SK-N-SH treated with all-trans-retinoic acid at 6 μM for 48 hours (cell line): ENCODE data around the gene ODAD2.

Experiments
- ATAC-seq: fragments of 200-7000 bp; cut with Tn5 transposase; 3 replicates; pipeline ENCODE4 v1.9.1; 2020; ENCODE audit warnings: mild to moderate bottlenecking, moderate library complexity
- ARNTL ChIP-seq: fragments of 450-650 bp; formaldehyde crosslinking; IDR thresholded peaks from 2 replicates; pipeline ENCODE4 v1.5.0; 2020; ENCODE audit warnings: low read depth, mild to moderate bottlenecking, moderate library complexity, borderline replicate concordance
- BACH2 ChIP-seq: fragments of 250-450 bp; sonication (Bioruptor Pico); IDR thresholded peaks from 2 replicates; pipeline ENCODE4 v1.9.0; 2021; ENCODE audit warnings: mild to moderate bottlenecking, borderline replicate concordance
- CSDC2 ChIP-seq: fragments of 250-450 bp; sonication (Bioruptor Pico); IDR thresholded peaks from 2 replicates; pipeline ENCODE4 v1.5.0; 2020; ENCODE audit warnings: mild to moderate bottlenecking, moderate library complexity
- CSRNP3 ChIP-seq: fragments of 250-450 bp; sonication (Bioruptor Pico); IDR thresholded peaks from 2 replicates; pipeline ENCODE4 v1.5.1; 2021; ENCODE audit warnings: mild to moderate bottlenecking, moderate library complexity
- ESRRG ChIP-seq: fragments of 250-450 bp; sonication (Bioruptor Pico); IDR thresholded peaks from 2 replicates; pipeline ENCODE4 v1.6.1; 2021; ENCODE audit warnings: mild to moderate bottlenecking
- OSR1 ChIP-seq: fragments of 250-450 bp; sonication (Bioruptor Pico); IDR thresholded peaks from 2 replicates; pipeline ENCODE4 v1.8.0; 2022; ENCODE audit warnings: moderate library complexity, mild to moderate bottlenecking, inconsistent platforms
- PATZ1 ChIP-seq: fragments of 250-450 bp; sonication (Bioruptor Pico); IDR thresholded peaks from 2 replicates; pipeline ENCODE4 v1.8.0; 2020; ENCODE audit warnings: mild to moderate bottlenecking, moderate library complexity, borderline replicate concordance
- PPARA ChIP-seq: fragments of 250-450 bp; sonication (Bioruptor Pico); IDR thresholded peaks from 2 replicates; pipeline ENCODE4 v1.5.0; 2020; ENCODE audit warnings: mild to moderate bottlenecking, borderline replicate concordance
- SNAI2 ChIP-seq: fragments of 250-450 bp; sonication (Bioruptor Pico); IDR thresholded peaks from 2 replicates; pipeline ENCODE4 v1.5.0; 2020; ENCODE audit warnings: mild to moderate bottlenecking, moderate library complexity
- TCF4 ChIP-seq: fragments of 250-450 bp; sonication (Bioruptor Pico); IDR thresholded peaks from 2 replicates; pipeline ENCODE4 v1.8.0; 2021; ENCODE audit warnings: mild to moderate bottlenecking, moderate library complexity, borderline replicate concordance
- TOX ChIP-seq: fragments of 250-450 bp; sonication (Bioruptor Pico); IDR thresholded peaks from 2 replicates; pipeline ENCODE4 v1.8.0; 2021; ENCODE audit warnings: mild to moderate bottlenecking, moderate library complexity, borderline replicate concordance
- TSHZ2 ChIP-seq: fragments of 250-450 bp; sonication (Bioruptor Pico); IDR thresholded peaks from 2 replicates; pipeline ENCODE4 v1.5.0; 2020; ENCODE audit warnings: mild to moderate bottlenecking, moderate library complexity
- ZC3H10 ChIP-seq: fragments of 250-450 bp; sonication (Bioruptor Pico); IDR thresholded peaks from 2 replicates; pipeline ENCODE4 v1.5.1; 2021; ENCODE audit warnings: mild to moderate bottlenecking, moderate library complexity
- ZFP3 ChIP-seq: fragments of 250-450 bp; sonication (Bioruptor Pico); IDR thresholded peaks from 2 replicates; pipeline ENCODE4 v1.5.0; 2020; ENCODE audit warnings: mild to moderate bottlenecking, moderate library complexity
- ZFP30 ChIP-seq: fragments of 450-650 bp; formaldehyde crosslinking; IDR thresholded peaks from 2 replicates; pipeline ENCODE4 v1.5.0; 2022; ENCODE audit warnings: mild to moderate bottlenecking, moderate library complexity
- ZNF70 ChIP-seq: fragments of 450-650 bp; formaldehyde crosslinking; IDR thresholded peaks from 2 replicates; pipeline ENCODE4 v1.5.0; 2020; ENCODE audit warnings: mild to moderate bottlenecking, moderate library complexity
- ZNF8 ChIP-seq: fragments of 450-650 bp; formaldehyde crosslinking; IDR thresholded peaks from 2 replicates; pipeline ENCODE4 v1.5.0; 2020; ENCODE audit warnings: mild to moderate bottlenecking, moderate library complexity
- TF ChIP-seq, protein P1 (sequence below): fragments of 250-450 bp; sonication (Bioruptor Pico); IDR thresholded peaks from 2 replicates; pipeline ENCODE4 v1.8.0; 2021; ENCODE audit warnings: low read depth, mild to moderate bottlenecking, moderate library complexity, borderline replicate concordance
- TF ChIP-seq, protein P2 (sequence below): fragments of 250-450 bp; sonication (Bioruptor Pico); IDR thresholded peaks from 2 replicates; pipeline ENCODE4 v1.5.1; 2020; ENCODE audit warnings: low read depth, mild to moderate bottlenecking, moderate library complexity

The ODAD2 gene

GRCh38 chr10:27826369-27826768 lies 172.5 kb downstream of the ODAD2 start:
- ATAC-seq, result no peak
- TF ChIP-seq SNAI2 (CRISPR knock-in tag), result no peak
- no peak for TF ChIP-seq OSR1 (CRISPR knock-in tag)
- TF ChIP-seq ZNF8 (CRISPR knock-in tag), result no peak
- no peak for TF ChIP-seq TSHZ2
- no peak for TF ChIP-seq TOX (CRISPR knock-in tag)
- TF ChIP-seq BACH2 (CRISPR knock-in tag), result no peak
- no peak for TF ChIP-seq PPARA
- no peak for TF ChIP-seq ZFP3
- no peak for TF ChIP-seq ESRRG (CRISPR knock-in tag)
- TF ChIP-seq, protein P1, sequence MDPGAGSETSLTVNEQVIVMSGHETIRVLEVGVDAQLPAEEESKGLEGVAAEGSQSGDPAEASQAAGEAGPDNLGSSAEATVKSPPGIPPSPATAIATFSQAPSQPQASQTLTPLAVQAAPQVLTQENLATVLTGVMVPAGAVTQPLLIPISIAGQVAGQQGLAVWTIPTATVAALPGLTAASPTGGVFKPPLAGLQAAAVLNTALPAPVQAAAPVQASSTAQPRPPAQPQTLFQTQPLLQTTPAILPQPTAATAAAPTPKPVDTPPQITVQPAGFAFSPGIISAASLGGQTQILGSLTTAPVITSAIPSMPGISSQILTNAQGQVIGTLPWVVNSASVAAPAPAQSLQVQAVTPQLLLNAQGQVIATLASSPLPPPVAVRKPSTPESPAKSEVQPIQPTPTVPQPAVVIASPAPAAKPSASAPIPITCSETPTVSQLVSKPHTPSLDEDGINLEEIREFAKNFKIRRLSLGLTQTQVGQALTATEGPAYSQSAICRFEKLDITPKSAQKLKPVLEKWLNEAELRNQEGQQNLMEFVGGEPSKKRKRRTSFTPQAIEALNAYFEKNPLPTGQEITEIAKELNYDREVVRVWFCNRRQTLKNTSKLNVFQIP, result no peak

DNA sequence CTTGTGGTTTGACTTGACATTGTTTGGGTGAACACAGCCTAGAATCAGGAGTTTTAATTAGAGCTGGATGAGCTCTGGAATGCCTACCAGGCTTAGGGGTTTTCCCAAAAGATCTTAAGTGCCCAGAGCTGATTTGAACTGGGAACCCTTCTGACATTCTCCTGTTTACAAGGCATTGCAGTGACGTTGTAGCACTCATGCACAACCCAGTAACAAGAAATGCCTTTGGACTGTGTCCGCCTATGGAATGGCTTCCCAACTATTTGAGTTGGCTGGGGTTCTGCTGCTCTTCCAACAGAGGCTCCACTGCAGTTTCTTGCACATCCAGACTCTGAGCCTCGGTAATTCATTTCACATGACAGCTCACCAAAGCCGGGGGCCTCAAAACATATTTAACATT lies 176.6 kb downstream of the ODAD2 start:
- TF ChIP-seq, protein P1, result no peak
- no peak for TF ChIP-seq CSDC2 (CRISPR knock-in tag)
- TF ChIP-seq PPARA, result no peak
- TF ChIP-seq, protein P2, sequence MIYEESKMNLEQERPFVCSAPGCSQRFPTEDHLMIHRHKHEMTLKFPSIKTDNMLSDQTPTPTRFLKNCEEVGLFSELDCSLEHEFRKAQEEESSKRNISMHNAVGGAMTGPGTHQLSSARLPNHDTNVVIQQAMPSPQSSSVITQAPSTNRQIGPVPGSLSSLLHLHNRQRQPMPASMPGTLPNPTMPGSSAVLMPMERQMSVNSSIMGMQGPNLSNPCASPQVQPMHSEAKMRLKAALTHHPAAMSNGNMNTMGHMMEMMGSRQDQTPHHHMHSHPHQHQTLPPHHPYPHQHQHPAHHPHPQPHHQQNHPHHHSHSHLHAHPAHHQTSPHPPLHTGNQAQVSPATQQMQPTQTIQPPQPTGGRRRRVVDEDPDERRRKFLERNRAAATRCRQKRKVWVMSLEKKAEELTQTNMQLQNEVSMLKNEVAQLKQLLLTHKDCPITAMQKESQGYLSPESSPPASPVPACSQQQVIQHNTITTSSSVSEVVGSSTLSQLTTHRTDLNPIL (CRISPR knock-in tag), result no peak
- TF ChIP-seq CSRNP3 (CRISPR knock-in tag), result no peak
- TF ChIP-seq ZFP3, result no peak
- no peak for TF ChIP-seq ARNTL
- no peak for TF ChIP-seq TSHZ2
- no peak for TF ChIP-seq TOX (CRISPR knock-in tag)
- no peak for TF ChIP-seq ZC3H10 (CRISPR knock-in tag)
- no peak for TF ChIP-seq ZNF70
- no peak for TF ChIP-seq ZNF8 (CRISPR knock-in tag)
- TF ChIP-seq ZFP30 (CRISPR knock-in tag), result no peak
- no peak for TF ChIP-seq ESRRG (CRISPR knock-in tag)
- no peak for TF ChIP-seq BACH2 (CRISPR knock-in tag)
- TF ChIP-seq PATZ1, result no peak
- no peak for TF ChIP-seq TCF4 (CRISPR knock-in tag)
- no peak for TF ChIP-seq SNAI2 (CRISPR knock-in tag)
- no peak for ATAC-seq
